A549 (cell line): ENCODE results near the gene USP9X.

Experiments used
- CHD2 ChIP-seq: fragments of 150-350 bp; IDR thresholded peaks from 2 replicates; pipeline ENCODE4 v1.6.1; 2014; ENCODE audit warnings: low read length; ENCODE audit not compliant: partially characterized antibody
- CHD4 ChIP-seq: fragments of 200-600 bp; sonication (generic); IDR thresholded peaks from 2 replicates; pipeline ENCODE4 v1.6.1; 2016; ENCODE audit warnings: antibody characterized with exemption, mild to moderate bottlenecking, borderline replicate concordance
- HDAC2 ChIP-seq: fragments of 200-600 bp; sonication (generic); IDR thresholded peaks from 2 replicates; pipeline ENCODE4 v1.6.1; 2016
- JUN ChIP-seq, 2 experiments: fragments of >200 bp; sonication (Bioruptor Twin); formaldehyde crosslinking; IDR thresholded peaks; 2 replicates in 1 of 2; 3 replicates in 1 of 2; pipeline ENCODE4 v1.6.1; 2016 to 2017
- MAX ChIP-seq: IDR thresholded peaks from 2 replicates; pipeline ENCODE4 v1.6.1; 2012
- POLR2A ChIP-seq: IDR thresholded peaks from 2 replicates; pipeline ENCODE4 v1.6.1; 2012; ENCODE audit warnings: mild to moderate bottlenecking, low read length
- RAD21 ChIP-seq, 2 experiments: fragments of >200 bp in 1 of 2; sonication (Bioruptor Twin) in 1 of 2; formaldehyde crosslinking in 1 of 2; IDR thresholded peaks in 1 of 2; conservative IDR thresholded peaks in 1 of 2; 2 replicates in 1 of 2; 3 replicates in 1 of 2; pipeline ENCODE4 v1.6.1; 2012 to 2018; ENCODE audit warnings: inconsistent platforms in 1 of 2
- RFX5 ChIP-seq: fragments of 450-650 bp; IDR thresholded peaks from 2 replicates; pipeline ENCODE4 v1.7.1; 2014; ENCODE audit warnings: antibody characterized with exemption, mild to moderate bottlenecking, moderate library complexity
- ZNF302 ChIP-seq: fragments of 250-450 bp; sonication (Bioruptor Pico); IDR thresholded peaks from 2 replicates; pipeline ENCODE4 v1.9.0; 2021; ENCODE audit warnings: inconsistent platforms, mild to moderate bottlenecking, moderate library complexity
- TF ChIP-seq, protein P1 (sequence below): fragments of >200 bp; sonication (Bioruptor Twin); formaldehyde crosslinking; IDR thresholded peaks from 3 replicates; pipeline ENCODE4 v1.5.1; 2016
- TF ChIP-seq, protein P2 (sequence below): fragments of 250-450 bp; sonication (Bioruptor Pico); IDR thresholded peaks from 2 replicates; pipeline ENCODE4 v1.5.0; 2021; ENCODE audit warnings: mild to moderate bottlenecking, moderate library complexity, borderline replicate concordance
- TF ChIP-seq, protein P3 (sequence below): fragments of 450-650 bp; IDR thresholded peaks from 2 replicates; pipeline ENCODE4 v1.6.1; 2014; ENCODE audit warnings: antibody characterized with exemption
- TF ChIP-seq, protein P4 (sequence below): fragments of 150-350 bp; IDR thresholded peaks from 2 replicates; pipeline ENCODE4 v1.6.1; 2014; ENCODE audit warnings: low read depth, mild to moderate bottlenecking, low read length
- TF ChIP-seq, protein P5 (sequence below): IDR thresholded peaks from 2 replicates; pipeline ENCODE4 v1.6.1; 2012; ENCODE audit warnings: low read depth, borderline replicate concordance

GRCh38 chrX:41087201-41087600, 2.0 kb downstream of the USP9X start:
- TF ChIP-seq, protein P1, sequence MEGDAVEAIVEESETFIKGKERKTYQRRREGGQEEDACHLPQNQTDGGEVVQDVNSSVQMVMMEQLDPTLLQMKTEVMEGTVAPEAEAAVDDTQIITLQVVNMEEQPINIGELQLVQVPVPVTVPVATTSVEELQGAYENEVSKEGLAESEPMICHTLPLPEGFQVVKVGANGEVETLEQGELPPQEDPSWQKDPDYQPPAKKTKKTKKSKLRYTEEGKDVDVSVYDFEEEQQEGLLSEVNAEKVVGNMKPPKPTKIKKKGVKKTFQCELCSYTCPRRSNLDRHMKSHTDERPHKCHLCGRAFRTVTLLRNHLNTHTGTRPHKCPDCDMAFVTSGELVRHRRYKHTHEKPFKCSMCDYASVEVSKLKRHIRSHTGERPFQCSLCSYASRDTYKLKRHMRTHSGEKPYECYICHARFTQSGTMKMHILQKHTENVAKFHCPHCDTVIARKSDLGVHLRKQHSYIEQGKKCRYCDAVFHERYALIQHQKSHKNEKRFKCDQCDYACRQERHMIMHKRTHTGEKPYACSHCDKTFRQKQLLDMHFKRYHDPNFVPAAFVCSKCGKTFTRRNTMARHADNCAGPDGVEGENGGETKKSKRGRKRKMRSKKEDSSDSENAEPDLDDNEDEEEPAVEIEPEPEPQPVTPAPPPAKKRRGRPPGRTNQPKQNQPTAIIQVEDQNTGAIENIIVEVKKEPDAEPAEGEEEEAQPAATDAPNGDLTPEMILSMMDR: no peak
- TF ChIP-seq ZNF302 (CRISPR knock-in tag): no peak
- TF ChIP-seq POLR2A: no peak
- TF ChIP-seq RAD21 (conservative IDR thresholded peaks at IDR 0.05 in 1 of 2, IDR thresholded peaks at IDR 0.05 in 1 of 2): no peak
- TF ChIP-seq, protein P2, sequence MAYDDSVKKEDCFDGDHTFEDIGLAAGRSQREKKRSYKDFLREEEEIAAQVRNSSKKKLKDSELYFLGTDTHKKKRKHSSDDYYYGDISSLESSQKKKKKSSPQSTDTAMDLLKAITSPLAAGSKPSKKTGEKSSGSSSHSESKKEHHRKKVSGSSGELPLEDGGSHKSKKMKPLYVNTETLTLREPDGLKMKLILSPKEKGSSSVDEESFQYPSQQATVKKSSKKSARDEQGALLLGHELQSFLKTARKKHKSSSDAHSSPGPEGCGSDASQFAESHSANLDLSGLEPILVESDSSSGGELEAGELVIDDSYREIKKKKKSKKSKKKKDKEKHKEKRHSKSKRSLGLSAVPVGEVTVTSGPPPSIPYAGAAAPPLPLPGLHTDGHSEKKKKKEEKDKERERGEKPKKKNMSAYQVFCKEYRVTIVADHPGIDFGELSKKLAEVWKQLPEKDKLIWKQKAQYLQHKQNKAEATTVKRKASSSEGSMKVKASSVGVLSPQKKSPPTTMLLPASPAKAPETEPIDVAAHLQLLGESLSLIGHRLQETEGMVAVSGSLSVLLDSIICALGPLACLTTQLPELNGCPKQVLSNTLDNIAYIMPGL (CRISPR knock-in tag): no peak
- TF ChIP-seq JUN (IDR thresholded peaks at IDR 0.05): no peak
- TF ChIP-seq CHD2: no peak
- TF ChIP-seq CHD4: no peak
- TF ChIP-seq, protein P3, sequence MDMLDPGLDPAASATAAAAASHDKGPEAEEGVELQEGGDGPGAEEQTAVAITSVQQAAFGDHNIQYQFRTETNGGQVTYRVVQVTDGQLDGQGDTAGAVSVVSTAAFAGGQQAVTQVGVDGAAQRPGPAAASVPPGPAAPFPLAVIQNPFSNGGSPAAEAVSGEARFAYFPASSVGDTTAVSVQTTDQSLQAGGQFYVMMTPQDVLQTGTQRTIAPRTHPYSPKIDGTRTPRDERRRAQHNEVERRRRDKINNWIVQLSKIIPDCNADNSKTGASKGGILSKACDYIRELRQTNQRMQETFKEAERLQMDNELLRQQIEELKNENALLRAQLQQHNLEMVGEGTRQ: no peak
- TF ChIP-seq HDAC2: no peak
- no peak for TF ChIP-seq RFX5
- TF ChIP-seq, protein P4, sequence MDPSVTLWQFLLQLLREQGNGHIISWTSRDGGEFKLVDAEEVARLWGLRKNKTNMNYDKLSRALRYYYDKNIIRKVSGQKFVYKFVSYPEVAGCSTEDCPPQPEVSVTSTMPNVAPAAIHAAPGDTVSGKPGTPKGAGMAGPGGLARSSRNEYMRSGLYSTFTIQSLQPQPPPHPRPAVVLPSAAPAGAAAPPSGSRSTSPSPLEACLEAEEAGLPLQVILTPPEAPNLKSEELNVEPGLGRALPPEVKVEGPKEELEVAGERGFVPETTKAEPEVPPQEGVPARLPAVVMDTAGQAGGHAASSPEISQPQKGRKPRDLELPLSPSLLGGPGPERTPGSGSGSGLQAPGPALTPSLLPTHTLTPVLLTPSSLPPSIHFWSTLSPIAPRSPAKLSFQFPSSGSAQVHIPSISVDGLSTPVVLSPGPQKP: no peak
- TF ChIP-seq MAX: no peak
- TF ChIP-seq, protein P5, sequence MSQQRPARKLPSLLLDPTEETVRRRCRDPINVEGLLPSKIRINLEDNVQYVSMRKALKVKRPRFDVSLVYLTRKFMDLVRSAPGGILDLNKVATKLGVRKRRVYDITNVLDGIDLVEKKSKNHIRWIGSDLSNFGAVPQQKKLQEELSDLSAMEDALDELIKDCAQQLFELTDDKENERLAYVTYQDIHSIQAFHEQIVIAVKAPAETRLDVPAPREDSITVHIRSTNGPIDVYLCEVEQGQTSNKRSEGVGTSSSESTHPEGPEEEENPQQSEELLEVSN: no peak
